Spleen (tissue), 7 donors: ENCODE measurements around the gene STK40.

Experiments
- POLR2A ChIP-seq, 3 donors: fragments of 450-650 bp; IDR thresholded peaks; one replicate each; pipeline ENCODE4 v1.5.1; 2017; ENCODE audit warnings: antibody characterized with exemption in 3 of 3, mild to moderate bottlenecking in 1 of 3
- TF ChIP-seq, protein P1 (sequence below), 11 experiments: fragments of 200-600 bp in 7 of 11; fragments of 450-650 bp in 4 of 11; sonication (generic) in 4 of 11; IDR thresholded peaks in 8 of 11; conservative IDR thresholded peaks in 3 of 11; 1 replicate in 7 of 11; 2 replicates in 4 of 11; pipeline versions ENCODE4 v1.4.0 to v1.8.0; 2016 to 2021; ENCODE audit warnings: antibody characterized with exemption in 11 of 11, inconsistent platforms in 4 of 11, mild to moderate bottlenecking in 1 of 11
- donor health status: DM: no; HTN: no; CAD: no; lungs with moderate emphysema.
- donor health status: DM: no; HTN: no; CAD: no.
- donor health status: DM: no; HTN: no; CAD: no.

DNA sequence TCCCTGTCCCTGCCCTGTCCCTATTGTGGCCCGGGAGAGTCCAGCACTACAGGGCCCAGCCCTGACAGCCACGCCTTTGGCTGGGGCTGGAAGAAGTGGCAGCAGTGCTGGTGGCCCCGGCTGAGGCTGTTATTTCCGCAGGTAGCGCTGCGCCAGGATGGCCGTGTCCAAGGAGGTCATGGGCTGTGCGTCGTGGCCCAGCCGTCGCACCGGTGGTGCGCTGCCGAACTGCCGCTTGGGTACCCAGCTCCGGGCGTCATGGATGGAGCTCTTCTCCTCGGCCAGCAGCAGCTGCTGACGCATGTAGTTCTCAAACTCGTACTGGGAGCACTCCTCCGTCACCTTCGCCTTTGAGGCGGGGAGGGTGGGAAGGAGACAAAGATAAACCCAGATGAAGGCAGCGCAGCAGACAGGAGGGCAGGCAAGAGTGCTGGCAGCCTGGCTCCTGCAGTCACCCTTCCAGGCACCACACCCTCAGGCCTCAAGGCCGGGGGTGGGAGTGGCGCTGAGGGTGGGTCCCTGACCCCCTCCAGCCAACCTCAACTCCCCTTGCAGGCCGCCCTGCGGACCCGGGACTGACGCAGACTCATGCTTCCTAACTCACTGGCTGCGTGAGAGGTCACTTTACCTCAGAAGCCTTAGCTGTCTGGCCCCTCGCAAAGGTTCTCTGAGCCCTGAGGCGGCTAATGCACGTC, 44.0 kb downstream of the STK40 start:
- TF ChIP-seq, protein P1, sequence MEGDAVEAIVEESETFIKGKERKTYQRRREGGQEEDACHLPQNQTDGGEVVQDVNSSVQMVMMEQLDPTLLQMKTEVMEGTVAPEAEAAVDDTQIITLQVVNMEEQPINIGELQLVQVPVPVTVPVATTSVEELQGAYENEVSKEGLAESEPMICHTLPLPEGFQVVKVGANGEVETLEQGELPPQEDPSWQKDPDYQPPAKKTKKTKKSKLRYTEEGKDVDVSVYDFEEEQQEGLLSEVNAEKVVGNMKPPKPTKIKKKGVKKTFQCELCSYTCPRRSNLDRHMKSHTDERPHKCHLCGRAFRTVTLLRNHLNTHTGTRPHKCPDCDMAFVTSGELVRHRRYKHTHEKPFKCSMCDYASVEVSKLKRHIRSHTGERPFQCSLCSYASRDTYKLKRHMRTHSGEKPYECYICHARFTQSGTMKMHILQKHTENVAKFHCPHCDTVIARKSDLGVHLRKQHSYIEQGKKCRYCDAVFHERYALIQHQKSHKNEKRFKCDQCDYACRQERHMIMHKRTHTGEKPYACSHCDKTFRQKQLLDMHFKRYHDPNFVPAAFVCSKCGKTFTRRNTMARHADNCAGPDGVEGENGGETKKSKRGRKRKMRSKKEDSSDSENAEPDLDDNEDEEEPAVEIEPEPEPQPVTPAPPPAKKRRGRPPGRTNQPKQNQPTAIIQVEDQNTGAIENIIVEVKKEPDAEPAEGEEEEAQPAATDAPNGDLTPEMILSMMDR (IDR thresholded peaks at IDR 0.05 in 8 of 11, conservative IDR thresholded peaks at IDR 0.05 in 3 of 11) = no peak
- TF ChIP-seq POLR2A (IDR thresholded peaks at IDR 0.05) = no peak
